ENCODE measurements around the gene SLC25A20. TPM values are rescaled to one million over a fixed set of nuclear protein-coding genes. Genes with fewer than 3 reads are reported as not detected.

Gene SLC25A20
- total RNA-seq, 1 experiment from 2014 or later: 12.2 TPM

DNA sequence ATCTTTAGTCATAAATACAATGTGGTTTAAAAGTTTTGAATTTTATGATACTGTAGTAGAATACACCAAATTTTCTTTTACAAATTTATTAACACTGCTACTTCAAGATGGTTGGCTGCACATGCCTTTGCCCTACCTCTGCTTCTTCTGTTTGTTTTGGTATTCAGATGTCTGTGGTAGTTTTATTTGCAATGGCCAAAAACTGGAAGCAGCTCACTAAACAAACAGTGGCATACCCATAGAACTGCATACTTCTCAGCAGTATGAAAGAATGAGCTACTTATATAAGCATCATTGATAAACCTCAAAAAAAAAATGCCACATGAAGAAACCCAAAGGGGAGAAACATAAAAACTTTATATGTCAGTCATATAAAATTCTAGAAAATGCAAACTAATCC lies 39.5 kb upstream of the SLC25A20 start:
- intact Hi-C loops (cut with micrococcal nuclease; ENCODE audit: unreplicated experiment): no loop called here

DNA sequence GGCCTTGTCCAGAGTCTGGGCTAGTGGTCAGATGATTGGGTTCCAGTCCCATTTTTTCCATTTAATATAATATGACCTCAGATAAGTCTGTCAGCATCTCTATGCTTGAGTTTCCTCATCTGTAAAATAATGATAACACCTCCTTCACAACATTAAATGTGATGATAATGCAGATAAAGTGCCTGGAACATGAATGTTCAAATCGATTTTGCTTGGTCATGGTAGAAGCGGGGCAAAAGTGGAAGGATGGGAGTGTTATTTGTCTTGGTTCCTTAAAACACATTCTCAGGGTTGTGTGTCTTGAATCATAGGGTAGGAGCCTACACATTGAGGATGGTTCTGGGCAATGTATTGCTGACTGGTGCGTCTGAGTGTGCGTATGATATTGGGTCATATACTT lies 36.8 kb upstream of the SLC25A20 start:
- intact Hi-C loops (cut with micrococcal nuclease; ENCODE audit: unreplicated experiment): no loop called here
- TF ChIP-seq SIN3A (IDR thresholded peaks at IDR 0.05; ENCODE audit: borderline replicate concordance, insufficient read depth, low read depth, low read length): no peak
- BruUV-seq (replicated peaks): TSS peak; percentile 15
- ChIA-PET POLR2A (no interaction called here), CTCF (no interaction called here)
- H3K27me3 ChIP-seq (ENCODE audit: control insufficient read depth, insufficient read depth, low read length): no peaks in the 10 kb centered on the region
- H3K9me3 ChIP-seq (ENCODE audit: control insufficient read depth, insufficient read depth, low read depth, low read length): no peaks in the 10 kb centered on the region
- H3K27ac ChIP-seq (ENCODE audit: low read length): no peak overlapping the region
- peaks cover 2% of the 10 kb centered on the region for H3K36me3 ChIP-seq (ENCODE audit: control insufficient read depth, insufficient read depth, low read length)
- no peak for DNase-seq (ENCODE audit: low read depth, low spot score)
- in situ Hi-C loops (cut with HindIII; ENCODE audit: low pct_unique_long_range_greater_than_20kb, low sequenced_read_pairs): no loop called here
- H3K4me1 ChIP-seq (ENCODE audit: control insufficient read depth, insufficient read depth, low read length): no peaks in the 10 kb centered on the region; the same call in 1 of the 2 replicates
- H3K4me3 ChIP-seq (ENCODE audit: low read depth in 2 of 2, low read length in 2 of 2): no peak overlapping the region
- ATAC-seq: no peak

More for the DNA sequence above, 39.5 kb upstream of the SLC25A20 start:
- TF ChIP-seq, protein P1, sequence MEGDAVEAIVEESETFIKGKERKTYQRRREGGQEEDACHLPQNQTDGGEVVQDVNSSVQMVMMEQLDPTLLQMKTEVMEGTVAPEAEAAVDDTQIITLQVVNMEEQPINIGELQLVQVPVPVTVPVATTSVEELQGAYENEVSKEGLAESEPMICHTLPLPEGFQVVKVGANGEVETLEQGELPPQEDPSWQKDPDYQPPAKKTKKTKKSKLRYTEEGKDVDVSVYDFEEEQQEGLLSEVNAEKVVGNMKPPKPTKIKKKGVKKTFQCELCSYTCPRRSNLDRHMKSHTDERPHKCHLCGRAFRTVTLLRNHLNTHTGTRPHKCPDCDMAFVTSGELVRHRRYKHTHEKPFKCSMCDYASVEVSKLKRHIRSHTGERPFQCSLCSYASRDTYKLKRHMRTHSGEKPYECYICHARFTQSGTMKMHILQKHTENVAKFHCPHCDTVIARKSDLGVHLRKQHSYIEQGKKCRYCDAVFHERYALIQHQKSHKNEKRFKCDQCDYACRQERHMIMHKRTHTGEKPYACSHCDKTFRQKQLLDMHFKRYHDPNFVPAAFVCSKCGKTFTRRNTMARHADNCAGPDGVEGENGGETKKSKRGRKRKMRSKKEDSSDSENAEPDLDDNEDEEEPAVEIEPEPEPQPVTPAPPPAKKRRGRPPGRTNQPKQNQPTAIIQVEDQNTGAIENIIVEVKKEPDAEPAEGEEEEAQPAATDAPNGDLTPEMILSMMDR (IDR thresholded peaks at IDR 0.05): no peak
- TF ChIP-seq, protein P2, sequence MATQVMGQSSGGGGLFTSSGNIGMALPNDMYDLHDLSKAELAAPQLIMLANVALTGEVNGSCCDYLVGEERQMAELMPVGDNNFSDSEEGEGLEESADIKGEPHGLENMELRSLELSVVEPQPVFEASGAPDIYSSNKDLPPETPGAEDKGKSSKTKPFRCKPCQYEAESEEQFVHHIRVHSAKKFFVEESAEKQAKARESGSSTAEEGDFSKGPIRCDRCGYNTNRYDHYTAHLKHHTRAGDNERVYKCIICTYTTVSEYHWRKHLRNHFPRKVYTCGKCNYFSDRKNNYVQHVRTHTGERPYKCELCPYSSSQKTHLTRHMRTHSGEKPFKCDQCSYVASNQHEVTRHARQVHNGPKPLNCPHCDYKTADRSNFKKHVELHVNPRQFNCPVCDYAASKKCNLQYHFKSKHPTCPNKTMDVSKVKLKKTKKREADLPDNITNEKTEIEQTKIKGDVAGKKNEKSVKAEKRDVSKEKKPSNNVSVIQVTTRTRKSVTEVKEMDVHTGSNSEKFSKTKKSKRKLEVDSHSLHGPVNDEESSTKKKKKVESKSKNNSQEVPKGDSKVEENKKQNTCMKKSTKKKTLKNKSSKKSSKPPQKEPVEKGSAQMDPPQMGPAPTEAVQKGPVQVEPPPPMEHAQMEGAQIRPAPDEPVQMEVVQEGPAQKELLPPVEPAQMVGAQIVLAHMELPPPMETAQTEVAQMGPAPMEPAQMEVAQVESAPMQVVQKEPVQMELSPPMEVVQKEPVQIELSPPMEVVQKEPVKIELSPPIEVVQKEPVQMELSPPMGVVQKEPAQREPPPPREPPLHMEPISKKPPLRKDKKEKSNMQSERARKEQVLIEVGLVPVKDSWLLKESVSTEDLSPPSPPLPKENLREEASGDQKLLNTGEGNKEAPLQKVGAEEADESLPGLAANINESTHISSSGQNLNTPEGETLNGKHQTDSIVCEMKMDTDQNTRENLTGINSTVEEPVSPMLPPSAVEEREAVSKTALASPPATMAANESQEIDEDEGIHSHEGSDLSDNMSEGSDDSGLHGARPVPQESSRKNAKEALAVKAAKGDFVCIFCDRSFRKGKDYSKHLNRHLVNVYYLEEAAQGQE (IDR thresholded peaks at IDR 0.05; ENCODE audit: insufficient read depth in 1 of 2, low read depth in 2 of 2, low read length in 1 of 2): no peak
- no peak for TF ChIP-seq TCF7L2 (IDR thresholded peaks at IDR 0.05; ENCODE audit: low read depth, low read length)
- TF ChIP-seq SIN3A (IDR thresholded peaks at IDR 0.05; ENCODE audit: borderline replicate concordance, insufficient read depth, low read depth, low read length): no peak
- TF ChIP-seq POLR2AphosphoS5 (IDR thresholded peaks at IDR 0.05; ENCODE audit: low read depth, low read length): no peak
- ChIA-PET CTCF (no interaction called here), POLR2A (interaction anchor here (0.6 kb wide), 1 partner anchor 231 kb away, joined by 3 read pairs; no protein-coding TSS in a partner anchor)
- Histone ChIP-seq H3K9me3 (ENCODE audit: control insufficient read depth, insufficient read depth, low read depth, low read length) (no peaks in the 10 kb centered on the region), H3K4me3 (ENCODE audit: low read depth in 2 of 2, low read length in 2 of 2) (no peak overlapping the region), H3K36me3 (ENCODE audit: control insufficient read depth, insufficient read depth, low read length) (no peaks in the 10 kb centered on the region; the same call in 1 of the 2 replicates), H3K27me3 (ENCODE audit: control insufficient read depth, insufficient read depth, low read length) (no peaks in the 10 kb centered on the region), H3K27ac (ENCODE audit: low read length) (no peak overlapping the region), H3K4me1 (ENCODE audit: control insufficient read depth, insufficient read depth, low read length) (no peaks in the 10 kb centered on the region; the same call in 1 of the 2 replicates)
- in situ Hi-C loops (cut with HindIII; ENCODE audit: low pct_unique_long_range_greater_than_20kb, low sequenced_read_pairs): no loop called here
- ATAC-seq (no peak), DNase-seq (ENCODE audit: low read depth, low spot score) (no peak)
- BruUV-seq (replicated peaks): TSS peak; percentile 47

DNA sequence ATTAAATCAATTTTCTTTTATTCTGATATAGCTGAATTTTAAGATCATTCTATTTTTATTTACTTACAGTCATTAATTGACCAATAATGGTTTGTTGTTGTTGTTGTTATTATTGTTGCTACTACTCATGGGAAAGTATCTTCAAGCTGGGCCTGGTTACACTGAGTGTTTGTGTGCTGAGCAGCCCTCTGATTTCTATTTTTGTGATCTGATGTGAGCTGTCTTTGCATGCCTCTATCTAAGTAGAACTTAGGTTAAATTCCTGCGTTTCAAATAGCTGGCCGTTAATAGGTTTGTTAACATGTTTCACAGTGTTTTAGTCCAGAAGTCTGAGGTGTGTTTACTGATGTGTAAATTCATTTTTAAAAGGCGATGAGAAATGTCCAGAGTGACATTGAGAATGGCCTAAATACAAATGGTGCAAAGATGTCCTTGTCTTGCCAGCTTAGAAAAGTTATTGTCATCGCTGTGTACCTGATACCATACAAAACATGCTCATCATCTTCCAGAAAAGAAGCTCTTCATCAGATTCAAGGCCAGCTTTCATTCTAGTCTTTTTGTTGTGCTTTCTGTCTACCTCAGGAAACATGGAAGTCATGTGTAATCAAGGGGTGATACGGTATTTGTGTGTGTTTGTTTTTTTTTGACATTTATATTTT lies 35.8 kb upstream of the SLC25A20 start:
- in situ Hi-C loops (cut with HindIII; ENCODE audit: low pct_unique_long_range_greater_than_20kb, low sequenced_read_pairs) (no loop called here), intact Hi-C loops (cut with micrococcal nuclease; ENCODE audit: unreplicated experiment) (no loop called here)
- Histone ChIP-seq H3K4me1 (ENCODE audit: control insufficient read depth, insufficient read depth, low read length) (no peaks in the 10 kb centered on the region; the same call in none of the 2 replicates), H3K27me3 (ENCODE audit: control insufficient read depth, insufficient read depth, low read length) (no peaks in the 10 kb centered on the region), H3K36me3 (ENCODE audit: control insufficient read depth, insufficient read depth, low read length) (peaks cover 2% of the 10 kb centered on the region), H3K4me3 (ENCODE audit: low read depth in 2 of 2, low read length in 2 of 2) (no peak overlapping the region), H3K27ac (ENCODE audit: low read length) (no peak overlapping the region), H3K9me3 (ENCODE audit: control insufficient read depth, insufficient read depth, low read depth, low read length) (no peaks in the 10 kb centered on the region)
- CTCF ChIA-PET: no interaction called here
- POLR2A ChIA-PET: interaction anchor here (0.6 to 0.7 kb wide), 3 partner anchors 9 to 138 kb away, joined by 3 to 9 read pairs (median 6); no protein-coding TSS in a partner anchor
- no peak for ATAC-seq
- BruUV-seq (replicated peaks): no TSS peak
- DNase-seq (ENCODE audit: low read depth, low spot score): no peak
- TF ChIP-seq TCF7L2 (IDR thresholded peaks at IDR 0.05; ENCODE audit: low read depth, low read length) (no peak), SIN3A (IDR thresholded peaks at IDR 0.05; ENCODE audit: borderline replicate concordance, insufficient read depth, low read depth, low read length) (no peak), POLR2AphosphoS5 (IDR thresholded peaks at IDR 0.05; ENCODE audit: low read depth, low read length) (no peak)
- TF ChIP-seq, protein P2 (IDR thresholded peaks at IDR 0.05; ENCODE audit: insufficient read depth in 1 of 2, low read depth in 2 of 2, low read length in 1 of 2): no peak
- TF ChIP-seq, protein P1 (IDR thresholded peaks at IDR 0.05): no peak

All from Panc1 (cell line).